Stimulated activated memory B cell treated with anti-CD40 and anti-IgM and Interleukin-4, amounts not matched to agents 10 μg/mL and 1 μg/mL and 100 μg/mL, for 72 hours (primary cell): ENCODE measurements around the gene PLEKHG4B.
"Not testable (repeated sequence)": the region's sequence is repeated elsewhere in the genome, so short reads cannot be mapped to it uniquely, and the experiment has no call there.

Experiments used
- ATAC-seq: fragments of 150-1000 bp; cut with Tn5 transposase; 2 replicates; pipeline ENCODE4 v1.10.0; 2021
- H3K27ac Mint-ChIP-seq: one replicate; pipeline ENCODE4 v1.8.0; 2022; ENCODE audit warnings: mild to moderate bottlenecking, mixed read lengths
- H3K27me3 Mint-ChIP-seq: one replicate; pipeline ENCODE4 v1.8.0; 2022; ENCODE audit warnings: mixed read lengths
- H3K36me3 Mint-ChIP-seq: one replicate; pipeline ENCODE4 v1.8.0; 2022; ENCODE audit warnings: mixed read lengths
- H3K4me1 Mint-ChIP-seq: one replicate; pipeline ENCODE4 v1.8.0; 2022; ENCODE audit warnings: mixed read lengths
- H3K4me3 Mint-ChIP-seq: one replicate; pipeline ENCODE4 v1.8.0; 2022; ENCODE audit warnings: mild to moderate bottlenecking, moderate library complexity, mixed read lengths
- H3K9me3 Mint-ChIP-seq: one replicate; pipeline ENCODE4 v1.8.0; 2022; ENCODE audit warnings: mixed read lengths

PLEKHG4B gene

GRCh38 chr5:70440-70839 is 21.5 kb upstream of the PLEKHG4B start:
- ATAC-seq: no peak
- Mint-ChIP-seq H3K9me3 (peaks cover 3% of the 10 kb centered on the region), H3K4me3 (no peak overlapping the region), H3K4me1 (no peaks in the 10 kb centered on the region), H3K36me3 (no peaks in the 10 kb centered on the region), H3K27ac (no peak overlapping the region), H3K27me3 (peaks cover 52% of the 10 kb centered on the region)

DNA sequence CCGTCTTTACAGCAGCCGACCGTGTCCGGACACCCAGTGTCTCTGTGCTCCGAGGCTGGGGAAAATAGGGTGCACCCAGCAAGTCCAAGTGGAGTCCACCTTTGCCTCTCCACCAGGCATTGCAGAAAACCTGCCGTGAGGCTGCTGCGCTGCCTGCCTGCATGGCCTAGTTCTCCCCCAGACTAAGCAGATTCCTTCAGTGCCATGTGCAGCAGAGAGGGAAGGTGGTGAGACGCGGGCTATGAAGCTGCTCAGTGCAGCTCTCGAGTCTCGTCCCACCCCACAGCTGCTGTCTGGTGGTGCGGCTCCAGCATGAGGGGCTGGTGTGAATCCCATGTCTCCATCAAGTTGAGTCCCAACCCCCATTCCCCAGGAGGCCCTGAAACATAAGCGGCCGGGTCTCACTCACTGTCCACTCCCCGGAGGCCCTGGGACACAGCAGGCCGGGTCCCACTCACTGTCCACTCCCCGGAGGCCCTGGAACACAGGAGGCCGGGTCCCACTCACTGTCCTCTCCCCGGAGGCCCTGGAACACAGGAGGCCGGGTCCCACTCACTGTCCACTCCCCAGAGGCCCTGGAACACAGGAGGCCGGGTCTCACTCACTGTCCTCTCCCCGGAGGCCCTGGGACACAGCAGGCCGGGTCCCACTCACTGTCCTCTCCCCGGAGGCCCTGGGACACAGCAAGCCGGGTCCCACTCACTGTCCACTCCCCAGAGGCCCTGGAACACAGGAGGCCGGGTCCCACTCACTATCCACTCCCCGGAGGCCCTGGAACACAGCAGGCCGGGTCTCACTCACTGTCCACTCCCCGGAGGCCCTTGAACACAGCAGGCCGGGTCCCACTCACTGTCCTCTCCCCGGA is 19.4 kb upstream of the PLEKHG4B start:
- not testable (repeated sequence) for H3K9me3 Mint-ChIP-seq, H3K4me1 Mint-ChIP-seq, H3K36me3 Mint-ChIP-seq, H3K27ac Mint-ChIP-seq, H3K4me3 Mint-ChIP-seq, ATAC-seq
- H3K27me3 Mint-ChIP-seq: peaks cover 52% of the 10 kb centered on the region

DNA sequence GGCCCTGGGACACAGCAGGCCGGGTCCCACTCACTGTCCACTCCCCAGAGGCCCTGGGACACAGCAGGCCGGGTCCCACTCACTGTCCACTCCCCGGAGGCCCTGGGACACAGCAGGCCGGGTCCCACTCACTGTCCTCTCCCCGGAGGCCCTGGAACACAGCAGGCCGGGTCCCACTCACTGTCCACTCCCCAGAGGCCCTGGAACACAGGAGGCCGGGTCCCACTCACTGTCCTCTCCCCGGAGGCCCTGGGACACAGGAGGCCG is 18.9 kb upstream of the PLEKHG4B start:
- ATAC-seq, H3K36me3 Mint-ChIP-seq, H3K4me1 Mint-ChIP-seq, H3K9me3 Mint-ChIP-seq, H3K4me3 Mint-ChIP-seq, H3K27ac Mint-ChIP-seq: not testable (repeated sequence)
- H3K27me3 Mint-ChIP-seq: peaks cover 47% of the 10 kb centered on the region

DNA sequence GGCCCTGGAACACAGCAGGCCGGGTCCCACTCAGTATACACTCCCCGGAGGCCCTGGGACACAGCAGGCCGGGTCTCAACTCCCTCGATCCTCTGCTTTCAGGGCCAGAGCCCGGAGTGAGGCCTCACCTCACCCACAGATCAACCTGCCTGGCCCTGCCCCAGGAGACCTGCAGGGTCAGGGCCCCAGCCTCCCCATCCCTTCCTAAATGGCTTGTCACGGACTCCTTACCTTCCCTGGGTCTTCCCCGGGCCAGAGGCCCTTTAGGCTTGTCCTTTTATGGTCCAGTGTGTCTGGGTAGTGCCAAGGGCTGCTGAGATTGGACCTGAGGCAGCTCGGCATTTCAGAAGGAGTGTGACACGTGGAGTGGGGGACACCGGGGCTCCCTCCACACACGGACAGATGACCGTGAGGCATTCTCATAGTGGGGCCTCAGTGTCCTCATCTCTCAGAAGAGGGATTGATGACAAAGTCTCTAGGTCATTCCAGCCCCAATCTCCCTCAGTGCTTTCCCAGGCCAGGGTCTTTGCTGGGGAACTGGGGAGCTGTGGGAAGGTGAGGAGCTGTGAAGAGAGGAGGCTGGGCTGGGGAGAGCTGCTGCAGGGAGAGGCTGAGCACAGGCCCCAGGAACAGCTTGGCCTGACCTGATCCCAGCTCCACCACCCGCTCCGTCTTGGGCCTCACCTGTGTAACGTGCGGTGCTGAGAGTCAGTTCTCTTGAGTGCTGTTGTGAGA is 18.0 kb upstream of the PLEKHG4B start:
- H3K27ac Mint-ChIP-seq: no peak overlapping the region
- no peaks in the 10 kb centered on the region for H3K36me3 Mint-ChIP-seq
- no peak overlapping the region for H3K4me3 Mint-ChIP-seq
- no peaks in the 10 kb centered on the region for H3K9me3 Mint-ChIP-seq
- peaks cover 38% of the 10 kb centered on the region for H3K27me3 Mint-ChIP-seq
- H3K4me1 Mint-ChIP-seq: no peaks in the 10 kb centered on the region
- no peak for ATAC-seq

DNA sequence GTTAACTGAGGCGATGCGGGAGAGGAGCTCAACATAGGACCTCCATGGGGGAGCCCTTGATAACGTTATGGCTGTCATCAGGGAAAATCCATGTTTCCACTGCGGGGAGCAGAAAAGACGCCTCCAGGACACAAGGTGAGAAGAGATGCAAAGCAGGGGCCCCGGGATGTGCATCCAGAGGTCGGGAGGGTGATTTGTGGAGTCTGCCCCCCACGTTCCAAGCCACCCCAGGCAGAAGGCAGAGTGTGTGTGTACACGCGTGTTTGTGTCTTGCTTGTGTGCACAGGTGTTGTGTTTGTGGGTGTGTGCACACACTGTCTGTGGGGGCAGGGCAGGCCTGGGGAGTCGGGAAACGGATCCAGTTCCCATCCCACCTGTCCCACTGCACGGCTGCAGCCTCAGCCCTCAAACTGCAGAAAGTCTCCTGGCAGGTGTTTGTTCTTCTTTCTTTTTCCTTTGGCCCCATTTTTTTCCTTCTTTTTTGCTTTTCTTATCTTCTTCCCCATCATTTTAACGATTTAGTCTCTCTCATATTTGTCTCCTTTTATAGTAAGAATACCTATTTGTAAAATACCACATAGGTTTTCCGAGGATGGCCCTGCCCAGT is 17.4 kb upstream of the PLEKHG4B start:
- Mint-ChIP-seq H3K36me3 (no peaks in the 10 kb centered on the region), H3K27me3 (peaks cover 37% of the 10 kb centered on the region), H3K4me1 (no peaks in the 10 kb centered on the region), H3K9me3 (no peaks in the 10 kb centered on the region), H3K27ac (no peak overlapping the region), H3K4me3 (no peak overlapping the region)
- no peak for ATAC-seq

DNA sequence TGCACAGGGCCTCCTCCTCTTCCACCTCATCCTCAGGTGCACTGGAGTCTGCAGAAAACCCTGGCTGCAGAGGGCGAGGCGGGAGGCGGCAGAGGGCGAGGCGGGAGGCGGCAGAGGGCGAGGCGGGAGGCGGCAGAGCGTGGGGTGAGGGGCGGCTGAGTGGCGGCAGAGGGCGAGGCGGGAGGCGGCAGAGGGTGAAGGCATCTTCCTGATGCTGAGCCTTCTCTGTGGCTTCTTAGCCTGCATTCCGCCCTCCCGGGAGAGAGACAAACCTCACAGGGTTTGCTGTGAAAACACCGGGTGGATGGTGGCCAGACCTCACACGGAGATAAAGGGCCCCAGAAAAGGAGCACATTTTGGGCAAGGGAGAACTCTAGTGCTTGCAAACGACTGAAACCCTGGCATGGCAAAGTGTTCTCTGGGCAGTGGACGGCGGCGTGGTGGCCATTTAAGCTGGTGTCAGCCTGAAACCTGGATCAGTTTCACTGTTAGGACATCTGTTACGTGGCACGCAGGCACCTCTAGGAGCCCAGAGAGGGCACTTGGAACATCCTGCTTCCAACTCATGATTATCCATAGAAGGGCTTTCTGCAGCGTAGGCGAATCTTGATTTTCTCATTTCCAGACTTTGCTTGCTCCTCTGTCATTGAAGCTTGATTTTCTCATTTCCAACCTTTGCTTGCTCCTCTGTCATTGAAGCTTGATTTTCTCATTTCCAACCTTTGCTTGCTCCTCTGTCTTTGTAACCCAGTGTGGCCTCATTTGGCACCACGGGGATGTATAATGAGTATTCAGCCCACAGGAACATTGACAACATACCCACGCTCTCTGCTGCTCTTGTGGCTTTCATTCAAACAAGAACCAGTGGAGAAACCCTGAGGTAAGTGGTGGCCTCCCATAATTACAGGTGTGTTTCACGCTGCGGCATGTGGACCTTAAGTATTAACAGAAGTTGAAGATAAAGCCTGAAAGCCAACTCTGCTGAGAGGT is 16.3 kb upstream of the PLEKHG4B start:
- Mint-ChIP-seq H3K27ac (no peak overlapping the region), H3K36me3 (no peaks in the 10 kb centered on the region), H3K4me1 (no peaks in the 10 kb centered on the region), H3K4me3 (no peak overlapping the region), H3K9me3 (no peaks in the 10 kb centered on the region), H3K27me3 (peaks cover 43% of the 10 kb centered on the region)
- ATAC-seq: no peak

DNA sequence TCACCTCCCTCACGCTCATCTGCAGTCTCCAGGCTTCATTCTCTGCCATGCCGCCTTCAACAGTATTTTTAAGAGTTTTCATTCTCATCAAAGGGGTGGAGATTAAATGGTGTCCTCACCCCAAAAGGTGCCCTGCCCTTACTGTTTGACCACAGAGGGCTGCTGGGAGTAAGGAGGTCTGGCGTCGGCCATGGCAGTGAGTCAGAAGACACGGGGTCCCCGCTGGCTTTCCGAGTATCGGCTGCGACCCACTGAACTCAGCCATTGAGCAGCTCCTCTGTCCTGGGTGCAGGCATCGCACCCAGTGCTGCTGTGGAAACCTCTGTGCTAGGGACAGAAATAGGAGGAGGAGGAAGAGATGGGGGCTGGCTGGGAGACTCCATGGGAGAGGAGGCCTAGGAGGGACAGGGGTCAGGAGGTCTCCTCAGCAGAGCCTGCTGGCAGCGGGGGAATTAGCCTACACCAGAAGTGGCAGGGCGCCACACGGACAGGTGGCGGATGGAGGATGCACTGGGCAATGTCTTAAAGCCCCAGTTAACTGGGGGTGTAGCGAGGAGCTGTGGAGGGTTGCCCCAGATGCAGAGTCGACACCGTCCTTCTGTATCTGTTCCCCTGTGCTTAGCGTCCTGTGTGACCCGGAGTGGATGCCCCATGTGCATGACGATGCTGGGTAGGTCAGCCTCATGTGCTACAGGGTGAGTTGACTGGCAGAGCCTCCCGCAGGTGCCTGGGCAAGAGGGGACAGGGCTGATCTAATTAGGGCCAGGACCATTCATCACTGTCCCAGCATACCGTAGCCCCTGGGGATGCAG is 15.4 kb upstream of the PLEKHG4B start:
- Mint-ChIP-seq H3K4me1 (no peaks in the 10 kb centered on the region), H3K9me3 (no peaks in the 10 kb centered on the region), H3K27ac (no peak overlapping the region), H3K27me3 (peaks cover 53% of the 10 kb centered on the region), H3K4me3 (no peak overlapping the region), H3K36me3 (no peaks in the 10 kb centered on the region)
- ATAC-seq: no peak

GRCh38 chr5:77170-77501 is 14.8 kb upstream of the PLEKHG4B start:
- Mint-ChIP-seq H3K4me1 (no peaks in the 10 kb centered on the region), H3K9me3 (no peaks in the 10 kb centered on the region), H3K27me3 (peaks cover 59% of the 10 kb centered on the region), H3K36me3 (no peaks in the 10 kb centered on the region), H3K27ac (no peak overlapping the region), H3K4me3 (no peak overlapping the region)
- no peak for ATAC-seq

DNA sequence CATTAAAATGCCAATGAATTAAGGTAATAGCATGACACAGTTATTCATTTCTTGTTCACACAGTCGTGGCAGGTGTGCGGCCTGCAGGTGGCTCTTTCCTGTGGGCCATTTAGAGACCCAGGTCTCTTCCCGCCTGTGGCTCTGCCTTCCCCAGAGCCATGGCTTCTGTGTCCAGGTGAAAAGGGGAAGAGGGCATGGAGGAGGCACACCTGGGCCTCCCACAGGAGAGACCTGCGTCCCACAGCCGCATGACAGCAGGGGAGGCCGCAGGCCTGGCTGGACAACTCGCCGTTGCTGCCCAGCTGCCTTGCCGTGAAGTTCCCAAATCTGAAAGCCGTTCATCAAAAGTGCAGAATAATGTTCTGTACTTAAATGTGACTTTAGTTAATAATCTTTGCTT is 14.4 kb upstream of the PLEKHG4B start:
- Mint-ChIP-seq H3K4me3 (no peak overlapping the region), H3K36me3 (no peaks in the 10 kb centered on the region), H3K9me3 (no peaks in the 10 kb centered on the region), H3K4me1 (no peaks in the 10 kb centered on the region), H3K27ac (no peak overlapping the region), H3K27me3 (peaks cover 63% of the 10 kb centered on the region)
- ATAC-seq: no peak

DNA sequence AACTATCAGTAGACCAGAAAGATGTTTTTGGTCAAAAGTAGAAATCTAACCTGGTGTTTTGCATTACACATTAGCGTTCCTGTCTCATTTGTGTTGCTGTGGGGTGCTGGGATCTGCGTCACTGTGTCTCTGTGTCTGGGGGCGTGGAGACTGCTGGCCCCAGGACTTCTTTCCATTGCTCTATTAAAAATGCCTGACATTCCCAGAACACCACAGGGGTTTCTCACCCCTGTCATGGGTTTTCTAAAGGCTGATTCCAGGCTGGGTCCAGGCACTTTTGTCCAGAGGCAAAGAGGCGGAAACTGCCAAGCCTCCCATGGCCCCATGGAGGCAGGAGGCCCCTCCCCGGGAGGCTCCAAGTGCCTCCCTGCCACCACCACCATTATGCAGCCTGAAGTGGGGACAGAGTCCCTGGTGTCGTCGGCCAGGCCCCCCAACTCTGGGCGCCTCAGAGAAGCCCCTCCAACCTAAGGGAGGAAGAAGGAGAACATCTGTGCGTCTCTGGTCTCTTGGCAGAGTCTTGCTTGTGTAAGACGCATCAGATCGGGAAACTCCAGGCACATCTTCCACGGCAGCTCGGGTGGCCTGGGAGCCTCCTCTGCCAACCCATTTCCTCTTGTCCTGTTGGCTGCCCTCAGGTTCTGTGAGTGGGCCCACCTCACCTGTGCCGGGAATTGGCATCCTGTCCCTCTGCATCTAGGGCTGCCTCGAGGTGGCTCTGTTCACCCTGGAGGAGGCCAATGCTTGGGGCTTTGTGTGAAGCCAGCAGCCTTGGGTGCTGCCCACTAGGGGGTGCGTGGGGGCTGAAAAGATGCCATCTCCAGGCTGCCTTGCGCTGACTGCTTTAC is 13.8 kb upstream of the PLEKHG4B start:
- peak; percentile 29 for ATAC-seq
- no peaks in the 10 kb centered on the region for H3K4me1 Mint-ChIP-seq
- H3K27ac Mint-ChIP-seq: no peak overlapping the region
- no peaks in the 10 kb centered on the region for H3K36me3 Mint-ChIP-seq
- peaks cover 69% of the 10 kb centered on the region for H3K27me3 Mint-ChIP-seq
- H3K4me3 Mint-ChIP-seq: no peak overlapping the region
- H3K9me3 Mint-ChIP-seq: peaks cover 4% of the 10 kb centered on the region

GRCh38 chr5:78805-79149 is 13.2 kb upstream of the PLEKHG4B start:
- Mint-ChIP-seq H3K27me3 (peaks cover 66% of the 10 kb centered on the region), H3K27ac (no peak overlapping the region), H3K9me3 (peaks cover 4% of the 10 kb centered on the region), H3K36me3 (no peaks in the 10 kb centered on the region), H3K4me1 (no peaks in the 10 kb centered on the region), H3K4me3 (no peak overlapping the region)
- no peak for ATAC-seq

DNA sequence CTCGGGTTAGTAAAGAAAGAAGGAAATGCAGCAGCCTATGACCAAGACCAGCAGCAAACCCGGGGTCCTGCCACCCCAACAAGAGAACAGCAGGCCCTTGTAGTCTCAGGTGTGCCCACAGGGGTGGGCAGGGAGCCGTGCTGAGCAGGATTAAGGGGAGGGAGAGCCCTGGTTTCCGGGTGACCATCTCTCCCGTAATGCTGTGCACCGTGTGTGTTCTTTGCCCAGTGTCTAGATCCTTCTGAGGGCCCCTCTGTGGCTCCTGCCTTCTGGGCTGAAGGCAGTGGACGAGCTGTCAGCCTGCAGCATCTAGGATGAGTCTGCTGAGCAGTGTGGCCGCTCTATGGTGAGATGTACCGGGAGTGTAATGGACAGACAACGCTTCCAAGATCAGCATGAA is 12.7 kb upstream of the PLEKHG4B start:
- H3K27me3 Mint-ChIP-seq: peaks cover 61% of the 10 kb centered on the region
- no peak for ATAC-seq

GRCh38 chr5:79821-80220 is 12.1 kb upstream of the PLEKHG4B start:
- no peak overlapping the region for H3K4me3 Mint-ChIP-seq
- no peak overlapping the region for H3K27ac Mint-ChIP-seq
- H3K4me1 Mint-ChIP-seq: no peaks in the 10 kb centered on the region
- H3K36me3 Mint-ChIP-seq: no peaks in the 10 kb centered on the region
- no peak for ATAC-seq
- peaks cover 4% of the 10 kb centered on the region for H3K9me3 Mint-ChIP-seq
- peaks cover 55% of the 10 kb centered on the region for H3K27me3 Mint-ChIP-seq

More for the DNA sequence above, 12.7 kb upstream of the PLEKHG4B start:
- H3K4me3 Mint-ChIP-seq: no peak overlapping the region
- peaks cover 4% of the 10 kb centered on the region for H3K9me3 Mint-ChIP-seq
- no peaks in the 10 kb centered on the region for H3K4me1 Mint-ChIP-seq
- H3K36me3 Mint-ChIP-seq: no peaks in the 10 kb centered on the region
- no peak overlapping the region for H3K27ac Mint-ChIP-seq
